H9 (cell line): Measurements from ENCODE around the gene RRAS. TPM values are rescaled to one million over a fixed set of nuclear protein-coding genes. Genes with fewer than 3 reads are reported as not detected.
A peak's percentile ranks its signal among the peaks of the same experiment; 100 is the strongest.

ENCODE experiments used
- DNase-seq: peaks from one replicate; pipeline ENCODE4 v3.0.0-alpha.2; 2017
- H2AFZ ChIP-seq: one replicate; pipeline ENCODE4 v1.6.1; 2013; ENCODE audit warnings: mild to moderate bottlenecking, low read length, control low read depth, moderate library complexity
- H2AK5ac ChIP-seq: 2 replicates; pipeline ENCODE4 v1.6.1; 2013; ENCODE audit warnings: low read length, control low read depth, mixed read lengths; ENCODE audit not compliant: insufficient read length
- H2BK120ac ChIP-seq: one replicate; pipeline ENCODE4 v1.6.1; 2013; ENCODE audit warnings: low read depth, mild to moderate bottlenecking, low read length, control low read depth, inconsistent platforms; ENCODE audit not compliant: poor library complexity, severe bottlenecking
- H2BK12ac ChIP-seq: 2 replicates; pipeline ENCODE4 v1.6.1; 2013; ENCODE audit warnings: low read length, control low read depth, mixed read lengths, low read depth; ENCODE audit not compliant: insufficient read length
- H2BK15ac ChIP-seq: 2 replicates; pipeline ENCODE4 v1.6.1; 2013; ENCODE audit warnings: low read depth, low read length, control low read depth
- H2BK20ac ChIP-seq: one replicate; pipeline ENCODE4 v1.6.1; 2013; ENCODE audit warnings: low read depth, mild to moderate bottlenecking, low read length, control low read depth, inconsistent platforms; ENCODE audit not compliant: poor library complexity, severe bottlenecking
- H2BK5ac ChIP-seq: 2 replicates; pipeline ENCODE4 v1.6.1; 2013; ENCODE audit warnings: low read length, control low read depth, mixed read lengths; ENCODE audit not compliant: insufficient read length
- H3K14ac ChIP-seq: 2 replicates; pipeline ENCODE4 v1.6.1; 2013; ENCODE audit warnings: low read length, control low read depth; ENCODE audit not compliant: insufficient read depth
- H3K18ac ChIP-seq: 2 replicates; pipeline ENCODE4 v1.6.1; 2013; ENCODE audit warnings: low read depth, mild to moderate bottlenecking, mixed read lengths, low read length, control low read depth; ENCODE audit not compliant: insufficient read length
- H3K23ac ChIP-seq: 2 replicates; pipeline ENCODE4 v1.6.1; 2013; ENCODE audit warnings: low read length, control low read depth, mixed read lengths, low read depth; ENCODE audit not compliant: insufficient read length
- H3K23me2 ChIP-seq: 2 replicates; pipeline ENCODE4 v1.6.1; 2013; ENCODE audit warnings: low read depth, mild to moderate bottlenecking, mixed read lengths, low read length, control low read depth; ENCODE audit not compliant: insufficient read length, poor library complexity, severe bottlenecking
- H3K27ac ChIP-seq: 2 replicates; pipeline ENCODE4 v1.5.1; 2013; ENCODE audit warnings: low read length, control low read depth, mixed read lengths, low read depth; ENCODE audit not compliant: insufficient read length
- H3K27me3 ChIP-seq: 2 replicates; pipeline ENCODE4 v1.6.1; 2013; ENCODE audit warnings: low read length, control low read depth, inconsistent platforms; ENCODE audit not compliant: insufficient read depth
- H3K4ac ChIP-seq: 2 replicates; pipeline ENCODE4 v1.6.1; 2013; ENCODE audit warnings: low read depth, mild to moderate bottlenecking, control low read depth, inconsistent platforms, low read length, moderate library complexity
- H3K4me1 ChIP-seq: 2 replicates; pipeline ENCODE4 v1.6.1; 2013; ENCODE audit warnings: low read length, control low read depth, inconsistent platforms; ENCODE audit not compliant: insufficient read depth
- H3K4me2 ChIP-seq: 2 replicates; pipeline ENCODE4 v1.6.1; 2013; ENCODE audit warnings: low read length, control low read depth, mixed read lengths; ENCODE audit not compliant: insufficient read length, insufficient read depth
- H3K56ac ChIP-seq: 2 replicates; pipeline ENCODE4 v1.6.1; 2013; ENCODE audit warnings: low read depth, mild to moderate bottlenecking, mixed read lengths, low read length, control low read depth; ENCODE audit not compliant: insufficient read length
- H3K79me1 ChIP-seq: 2 replicates; pipeline ENCODE4 v1.6.1; 2013; ENCODE audit warnings: low read depth, mild to moderate bottlenecking, moderate library complexity, low read length, control low read depth, inconsistent platforms; ENCODE audit not compliant: insufficient read depth, poor library complexity, severe bottlenecking
- H3K79me2 ChIP-seq: 2 replicates; pipeline ENCODE4 v1.6.1; 2013; ENCODE audit warnings: low read length, control low read depth, inconsistent platforms; ENCODE audit not compliant: insufficient read depth
- H3K9ac ChIP-seq: 2 replicates; pipeline ENCODE4 v1.6.1; 2013; ENCODE audit warnings: low read length, control low read depth, mixed read lengths; ENCODE audit not compliant: insufficient read length; ENCODE audit errors: extremely low read depth
- H3K9me3 ChIP-seq: one replicate; pipeline ENCODE4 v1.6.1; 2013; ENCODE audit warnings: low read depth, low read length, inconsistent platforms; ENCODE audit not compliant: control insufficient read depth
- H3T11ph ChIP-seq: one replicate; pipeline ENCODE4 v1.6.1; 2013; ENCODE audit warnings: mild to moderate bottlenecking, low read length, control low read depth, inconsistent platforms
- H4K20me1 ChIP-seq: one replicate; pipeline ENCODE4 v1.6.1; 2013; ENCODE audit not compliant: control insufficient read depth, insufficient read length, insufficient read depth
- H4K5ac ChIP-seq: 2 replicates; pipeline ENCODE4 v1.6.1; 2013; ENCODE audit warnings: low read depth, mild to moderate bottlenecking, mixed read lengths, low read length, control low read depth; ENCODE audit not compliant: insufficient read length
- H4K8ac ChIP-seq: replicated peaks from 2 replicates; pipeline ENCODE4 v1.6.1; 2013; ENCODE audit warnings: low read length, control low read depth, mixed read lengths, low read depth; ENCODE audit not compliant: insufficient read length
- H4K91ac ChIP-seq: 2 replicates; pipeline ENCODE4 v1.6.1; 2013; ENCODE audit warnings: low read depth, mild to moderate bottlenecking, moderate library complexity, mixed read lengths, low read length, control low read depth; ENCODE audit not compliant: insufficient read length
- H3K27ac Mint-ChIP-seq, 3 experiments: 2 replicates in 2 of 3; 3 replicates in 1 of 3; pipeline ENCODE4 v1.8.0; 2020 to 2021; ENCODE audit warnings: mixed read lengths in 3 of 3, mild to moderate bottlenecking in 1 of 3, moderate library complexity in 1 of 3
- H3K27me3 Mint-ChIP-seq: 2 replicates; pipeline ENCODE4 v1.8.0; 2021; ENCODE audit warnings: low read depth, mild to moderate bottlenecking, moderate library complexity, mixed read lengths
- H3K36me3 Mint-ChIP-seq, 3 experiments: 2 replicates in 2 of 3; 3 replicates in 1 of 3; pipeline ENCODE4 v1.8.0; 2020 to 2021; ENCODE audit warnings: low read depth in 3 of 3, mixed read lengths in 3 of 3; ENCODE audit not compliant: insufficient read depth in 1 of 3
- H3K4me1 Mint-ChIP-seq, 2 experiments: 2 replicates each; pipeline ENCODE4 v1.8.0; 2020; ENCODE audit warnings: mixed read lengths in 2 of 2
- H3K4me3 Mint-ChIP-seq, 2 experiments: 2 replicates in 1 of 2; 3 replicates in 1 of 2; pipeline ENCODE4 v1.8.0; 2020 to 2021; ENCODE audit warnings: mild to moderate bottlenecking in 2 of 2, mixed read lengths in 2 of 2, moderate library complexity in 1 of 2
- H3K9me3 Mint-ChIP-seq, 2 experiments: 2 replicates in 1 of 2; 3 replicates in 1 of 2; pipeline ENCODE4 v1.8.0; 2020; ENCODE audit warnings: mild to moderate bottlenecking in 2 of 2, mixed read lengths in 2 of 2, moderate library complexity in 1 of 2
- WGBS: extraction: QIAGEN DNeasy Blood & Tissue Kit; methylation state at CpG from one replicate; pipeline ENCODE4 v1.1.7; 2013; ENCODE audit warnings: missing lambda C conversion rate, low lambda C conversion rate, mixed read lengths; ENCODE audit not compliant: insufficient read length; ENCODE audit errors: extremely low coverage; 5-methylcytosine and 5-hydroxymethylcytosine counted together
- total RNA-seq: library from RNA; stranded (reverse); gene quantifications from 2 replicates; pipeline ENCODE4 v1.2.1, GENCODE V29; 2021
- TF ChIP-seq, protein P1 (sequence below): fragments of 200-600 bp; sonication (generic); conservative IDR thresholded peaks from 3 replicates; pipeline ENCODE4 v1.8.0; 2021; ENCODE audit warnings: antibody characterized with exemption, mild to moderate bottlenecking

RRAS gene
- total RNA-seq, 1 experiment from 2014 or later: 9.9 TPM

DNA sequence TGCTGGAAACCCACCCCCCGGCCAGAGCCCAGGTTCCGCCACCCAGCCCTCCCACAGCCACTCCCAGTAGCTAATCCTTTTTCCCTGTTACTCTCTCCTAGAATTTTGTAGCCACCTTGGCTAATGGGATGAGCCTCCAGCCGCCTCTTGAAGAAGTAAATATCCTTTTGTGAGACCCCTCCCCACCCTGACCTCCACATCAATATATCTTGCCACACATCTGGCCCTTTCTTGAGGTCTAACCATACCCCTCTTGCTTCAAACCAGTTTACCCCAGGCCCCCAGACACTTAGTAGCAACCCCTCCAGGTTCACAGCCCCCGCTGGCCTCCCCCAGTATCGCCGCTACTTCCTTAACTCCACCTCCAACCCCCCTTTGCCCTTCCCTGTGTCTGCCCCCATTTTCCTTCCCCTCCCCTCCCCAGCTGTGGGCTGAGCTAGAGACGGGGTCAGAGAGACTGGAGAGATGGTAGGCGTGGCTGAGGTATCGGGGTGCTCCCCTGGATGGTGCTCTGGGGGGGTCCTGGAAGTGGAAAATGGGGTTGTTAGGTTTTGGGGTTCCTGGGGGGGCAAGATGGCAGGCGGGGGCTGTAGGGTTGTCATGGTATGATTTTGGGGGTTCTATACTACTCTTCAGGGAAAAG is 39.9 kb upstream of the RRAS start:
- H3K27ac ChIP-seq: no peak overlapping the region
- H2BK5ac ChIP-seq: no peak overlapping the region
- peaks cover 2% of the 10 kb centered on the region for H3K79me1 ChIP-seq
- H3K27me3 ChIP-seq: no peaks in the 10 kb centered on the region
- H2AK5ac ChIP-seq: no peak overlapping the region
- peaks cover 20 to 37% of the 10 kb centered on the region in 2 experiments for H3K4me1 Mint-ChIP-seq
- H3K9ac ChIP-seq: no peak overlapping the region
- H3T11ph ChIP-seq: no peak overlapping the region
- no peak overlapping the region for H2BK15ac ChIP-seq
- H3K4ac ChIP-seq: no peak overlapping the region
- no peak overlapping the region for H4K5ac ChIP-seq
- peaks cover 2% of the 10 kb centered on the region; the same call in 1 of the 2 replicates for H3K27me3 Mint-ChIP-seq
- H3K9me3 Mint-ChIP-seq: no peaks in the 10 kb centered on the region; a peak in 2 of 5 replicates
- no peaks in the 10 kb centered on the region for H4K20me1 ChIP-seq
- no peak overlapping the region for H2BK12ac ChIP-seq
- peaks cover 22% of the 10 kb centered on the region; the same call in 1 of the 2 replicates for H3K79me2 ChIP-seq
- no peak overlapping the region for H3K14ac ChIP-seq
- H3K23me2 ChIP-seq: peaks cover 4% of the 10 kb centered on the region
- no peak overlapping the region for H3K4me2 ChIP-seq
- no peak for DNase-seq
- H3K56ac ChIP-seq: no peak overlapping the region
- H2BK120ac ChIP-seq: no peak overlapping the region
- no CpG with 5 or more reads among the region's 10 CpGs for WGBS
- no peak overlapping the region for H3K23ac ChIP-seq
- H4K91ac ChIP-seq: no peak overlapping the region
- no peaks in the 10 kb centered on the region for H3K9me3 ChIP-seq
- TF ChIP-seq, protein P1, sequence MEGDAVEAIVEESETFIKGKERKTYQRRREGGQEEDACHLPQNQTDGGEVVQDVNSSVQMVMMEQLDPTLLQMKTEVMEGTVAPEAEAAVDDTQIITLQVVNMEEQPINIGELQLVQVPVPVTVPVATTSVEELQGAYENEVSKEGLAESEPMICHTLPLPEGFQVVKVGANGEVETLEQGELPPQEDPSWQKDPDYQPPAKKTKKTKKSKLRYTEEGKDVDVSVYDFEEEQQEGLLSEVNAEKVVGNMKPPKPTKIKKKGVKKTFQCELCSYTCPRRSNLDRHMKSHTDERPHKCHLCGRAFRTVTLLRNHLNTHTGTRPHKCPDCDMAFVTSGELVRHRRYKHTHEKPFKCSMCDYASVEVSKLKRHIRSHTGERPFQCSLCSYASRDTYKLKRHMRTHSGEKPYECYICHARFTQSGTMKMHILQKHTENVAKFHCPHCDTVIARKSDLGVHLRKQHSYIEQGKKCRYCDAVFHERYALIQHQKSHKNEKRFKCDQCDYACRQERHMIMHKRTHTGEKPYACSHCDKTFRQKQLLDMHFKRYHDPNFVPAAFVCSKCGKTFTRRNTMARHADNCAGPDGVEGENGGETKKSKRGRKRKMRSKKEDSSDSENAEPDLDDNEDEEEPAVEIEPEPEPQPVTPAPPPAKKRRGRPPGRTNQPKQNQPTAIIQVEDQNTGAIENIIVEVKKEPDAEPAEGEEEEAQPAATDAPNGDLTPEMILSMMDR: no peak
- H3K27ac Mint-ChIP-seq: peak overlapping the region; percentile 95 to 98 (median 97)
- no peak overlapping the region for H2AFZ ChIP-seq
- no peak overlapping the region for H2BK20ac ChIP-seq
- H4K8ac ChIP-seq: no peak overlapping the region
- H3K4me3 Mint-ChIP-seq: peak overlapping the region; percentile 91 to 98
- H3K18ac ChIP-seq: no peak overlapping the region
- H3K36me3 Mint-ChIP-seq: peaks cover 32 to 44% (median 39%) of the 10 kb centered on the region in 3 experiments; a peak in 6 of 7 replicates
- H3K4me1 ChIP-seq: peaks cover 6% of the 10 kb centered on the region
